ENCODE data around the gene FRMD4A.

FRMD4A gene

GRCh38 chr10:14056610-14057332 is 274.0 kb downstream of the FRMD4A start:
- Histone ChIP-seq H3K36me3 (ENCODE audit: low read length) (no peaks in the 10 kb centered on the region), H3K9ac (ENCODE audit: low read length) (no peak overlapping the region), H3K27ac (ENCODE audit: low read depth, low read length) (no peak overlapping the region), H3K4me2 (ENCODE audit: low read depth, low read length, poor library complexity, severe bottlenecking) (no peak overlapping the region), H4K20me1 (ENCODE audit: low read depth, low read length) (no peaks in the 10 kb centered on the region), H3K9me3 (ENCODE audit: insufficient read depth, low read length) (no peaks in the 10 kb centered on the region), H3K9me2 (replicated peaks; ENCODE audit: insufficient read depth, low read length) (no peaks in the 10 kb centered on the region), H3K79me2 (ENCODE audit: insufficient read depth, low read length) (no peaks in the 10 kb centered on the region), H3K27me3 (ENCODE audit: low read length) (no peaks in the 10 kb centered on the region), H3K4me3 (ENCODE audit: insufficient read depth, low read length, poor library complexity, severe bottlenecking) (no peak overlapping the region), H2AFZ (ENCODE audit: low read depth, low read length, severe bottlenecking) (no peak overlapping the region), H3F3A (ENCODE audit: insufficient read depth) (no peaks in the 10 kb centered on the region)
- TF ChIP-seq CTCF (IDR thresholded peaks at IDR 0.05; ENCODE audit: insufficient read depth, low read length, poor library complexity, severe bottlenecking) (no peak), EZH2phosphoT487 (conservative IDR thresholded peaks at IDR 0.05; ENCODE audit: low read length) (no peak)

GRCh38 chr10:14052931-14053330 is 277.8 kb downstream of the FRMD4A start:
- Histone ChIP-seq H3F3A (ENCODE audit: insufficient read depth) (no peaks in the 10 kb centered on the region), H3K4me2 (ENCODE audit: low read depth, low read length, poor library complexity, severe bottlenecking) (no peak overlapping the region), H3K9ac (ENCODE audit: low read length) (no peak overlapping the region), H3K9me3 (ENCODE audit: insufficient read depth, low read length) (no peaks in the 10 kb centered on the region), H3K27me3 (ENCODE audit: low read length) (no peaks in the 10 kb centered on the region), H3K9me2 (replicated peaks; ENCODE audit: insufficient read depth, low read length) (no peaks in the 10 kb centered on the region), H2AFZ (ENCODE audit: low read depth, low read length, severe bottlenecking) (no peak overlapping the region), H3K4me3 (ENCODE audit: insufficient read depth, low read length, poor library complexity, severe bottlenecking) (no peak overlapping the region), H4K20me1 (ENCODE audit: low read depth, low read length) (no peaks in the 10 kb centered on the region), H3K79me2 (ENCODE audit: insufficient read depth, low read length) (no peaks in the 10 kb centered on the region), H3K36me3 (ENCODE audit: low read length) (no peaks in the 10 kb centered on the region), H3K27ac (ENCODE audit: low read depth, low read length) (no peak overlapping the region)
- no peak for TF ChIP-seq CTCF (IDR thresholded peaks at IDR 0.05; ENCODE audit: insufficient read depth, low read length, poor library complexity, severe bottlenecking)
- TF ChIP-seq EZH2phosphoT487 (conservative IDR thresholded peaks at IDR 0.05; ENCODE audit: low read length): no peak

GRCh38 chr10:14050598-14050997 is 280.1 kb downstream of the FRMD4A start:
- Histone ChIP-seq H4K20me1 (ENCODE audit: low read depth, low read length) (no peaks in the 10 kb centered on the region), H3K4me2 (ENCODE audit: low read depth, low read length, poor library complexity, severe bottlenecking) (no peak overlapping the region), H3K4me3 (ENCODE audit: insufficient read depth, low read length, poor library complexity, severe bottlenecking) (no peak overlapping the region), H3K36me3 (ENCODE audit: low read length) (no peaks in the 10 kb centered on the region), H3F3A (ENCODE audit: insufficient read depth) (no peaks in the 10 kb centered on the region), H3K9me3 (ENCODE audit: insufficient read depth, low read length) (no peaks in the 10 kb centered on the region), H3K9ac (ENCODE audit: low read length) (no peak overlapping the region), H3K79me2 (ENCODE audit: insufficient read depth, low read length) (no peaks in the 10 kb centered on the region), H3K27me3 (ENCODE audit: low read length) (no peaks in the 10 kb centered on the region), H3K27ac (ENCODE audit: low read depth, low read length) (no peak overlapping the region), H3K9me2 (replicated peaks; ENCODE audit: insufficient read depth, low read length) (no peaks in the 10 kb centered on the region; the same call in 1 of the 2 replicates), H2AFZ (ENCODE audit: low read depth, low read length, severe bottlenecking) (no peak overlapping the region)
- TF ChIP-seq CTCF (IDR thresholded peaks at IDR 0.05; ENCODE audit: insufficient read depth, low read length, poor library complexity, severe bottlenecking) (no peak), EZH2phosphoT487 (conservative IDR thresholded peaks at IDR 0.05; ENCODE audit: low read length) (no peak)

Data from SU-DHL-6 (cell line).